Panc1 (cell line): ENCODE data around the gene CTDSP1. TPM values are rescaled to one million over a fixed set of nuclear protein-coding genes. Genes with fewer than 3 reads are reported as not detected.
A peak's percentile ranks its signal among the peaks of the same experiment; 100 is the strongest.

Source experiments
- ATAC-seq: fragments of 200-7000 bp; cut with Tn5 transposase; 2 replicates; pipeline ENCODE4 v1.9.1; 2020; ENCODE audit warnings: mild to moderate bottlenecking, moderate library complexity
- BruUV-seq: library from RNA; stranded (reverse); fragments of 400-500 nt; replicated peaks from 2 replicates; lab custom pipeline; 2021; lab: Mats Ljungman, UMichigan
- CTCF ChIA-PET: fragments of 300-600 bp; sonication (Branson Sonifier 250); formaldehyde crosslinking; loops from one replicate; lab custom pipeline; 2022; ENCODE audit warnings: antibody characterized with exemption; lab: Charles Lee
- POLR2A ChIA-PET: fragments of 300-600 bp; sonication (Branson Sonifier 250); formaldehyde crosslinking; loops from one replicate; lab custom pipeline; 2022; ENCODE audit warnings: antibody characterized with exemption; lab: Charles Lee
- DNase-seq: peaks from one replicate; pipeline ENCODE4 v3.0.0-alpha.2; 2010; ENCODE audit warnings: low read depth, low spot score
- H3K27ac ChIP-seq: 2 replicates; pipeline ENCODE4 v1.5.1; 2011; ENCODE audit warnings: mild to moderate bottlenecking, low read length, inconsistent platforms
- H3K27me3 ChIP-seq: fragments of 200-500 bp; sonication (Bioruptor generic); 2 replicates; pipeline ENCODE4 v1.6.0; 2014; ENCODE audit warnings: low read length, inconsistent platforms; ENCODE audit not compliant: control insufficient read depth, insufficient read depth
- H3K36me3 ChIP-seq: fragments of 200-500 bp; sonication (Bioruptor generic); 2 replicates; pipeline ENCODE4 v1.5.1; 2014; ENCODE audit warnings: inconsistent platforms, mild to moderate bottlenecking, low read length, moderate library complexity; ENCODE audit not compliant: control insufficient read depth, insufficient read depth
- H3K4me1 ChIP-seq: 2 replicates; pipeline ENCODE4 v1.5.1; 2011; ENCODE audit warnings: inconsistent platforms, mild to moderate bottlenecking, low read length, moderate library complexity; ENCODE audit not compliant: control insufficient read depth, insufficient read depth
- H3K4me3 ChIP-seq, 2 experiments: 2 replicates each; pipeline ENCODE4 v1.5.1; 2011 to 2012; ENCODE audit warnings: low read depth in 2 of 2, low read length in 2 of 2, mild to moderate bottlenecking in 2 of 2, inconsistent platforms in 1 of 2, moderate library complexity in 1 of 2
- H3K9me3 ChIP-seq: fragments of 200-500 bp; sonication (Bioruptor generic); 2 replicates; pipeline ENCODE4 v1.5.1; 2014; ENCODE audit warnings: low read depth, mild to moderate bottlenecking, inconsistent platforms, low read length, moderate library complexity; ENCODE audit not compliant: control insufficient read depth, insufficient read depth
- POLR2AphosphoS5 ChIP-seq: IDR thresholded peaks from 2 replicates; pipeline ENCODE4 v1.6.1; 2012; ENCODE audit warnings: mild to moderate bottlenecking, low read depth, low read length, moderate library complexity
- SIN3A ChIP-seq: IDR thresholded peaks from 2 replicates; pipeline ENCODE4 v1.6.1; 2012; ENCODE audit warnings: low read depth, mild to moderate bottlenecking, low read length, moderate library complexity, borderline replicate concordance; ENCODE audit not compliant: insufficient read depth
- TCF7L2 ChIP-seq: IDR thresholded peaks from 2 replicates; pipeline ENCODE4 v1.6.1; 2011; ENCODE audit warnings: mild to moderate bottlenecking, low read depth, low read length, inconsistent platforms
- in situ Hi-C: cut with HindIII; loops from 2 replicates; pipeline ENCODE4 v1.10.0; 2016; ENCODE audit warnings: low sequenced_read_pairs, low pct_unique_long_range_greater_than_20kb
- intact Hi-C: fragments of 100-400 bp; cut with micrococcal nuclease; formaldehyde crosslinking; loops from one replicate; pipeline ENCODE4 v1.10.0; 2022; ENCODE audit not compliant: unreplicated experiment
- total RNA-seq: library from RNA; stranded (reverse); gene quantifications from one replicate; pipeline ENCODE4 v1.2.1, GENCODE V29; 2021; ENCODE audit not compliant: unreplicated experiment
- TF ChIP-seq, protein P1 (sequence below), 2 experiments: IDR thresholded peaks; 2 replicates each; pipeline ENCODE4 v1.6.1; 2011 to 2012; ENCODE audit warnings: low read depth in 2 of 2, control low read depth in 1 of 2, low read length in 1 of 2, mild to moderate bottlenecking in 1 of 2, moderate library complexity in 1 of 2; ENCODE audit not compliant: insufficient read depth in 1 of 2
- TF ChIP-seq, protein P2 (sequence below): fragments of 450-650 bp; IDR thresholded peaks from 2 replicates; pipeline ENCODE4 v1.5.1; 2017; ENCODE audit warnings: mild to moderate bottlenecking

The CTDSP1 gene
- total RNA-seq, 1 experiment from 2014 or later = 128 TPM

DNA sequence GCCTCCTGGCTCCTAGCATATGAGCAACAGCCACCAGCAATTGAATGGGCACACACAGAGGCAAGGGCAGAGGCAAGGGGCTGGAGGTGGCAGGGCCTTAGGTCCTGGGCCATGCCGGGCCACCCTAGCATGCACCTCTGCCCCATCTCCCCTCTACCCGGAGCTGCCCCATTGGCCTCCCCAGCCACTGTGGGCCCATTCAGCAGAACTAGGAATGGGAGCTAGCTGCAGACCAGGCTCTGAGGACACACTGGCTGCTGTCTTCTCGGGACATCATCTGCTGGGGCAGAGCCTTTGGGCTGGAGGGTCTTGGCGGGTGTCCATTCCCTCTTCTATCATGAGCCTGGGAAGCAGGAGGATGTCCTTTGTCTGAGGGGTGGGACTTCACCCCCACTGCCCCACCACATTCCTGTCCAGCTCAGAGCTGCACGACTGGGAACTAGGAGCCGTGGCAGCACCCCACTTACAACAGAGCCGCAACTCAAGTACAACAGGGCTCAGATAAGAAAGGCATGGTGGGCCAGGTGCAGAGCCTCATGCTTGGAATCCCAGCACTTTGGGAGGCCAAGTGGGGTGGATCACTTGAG, 20.1 kb downstream of the CTDSP1 start:
- Histone ChIP-seq H3K27me3 (no peaks in the 10 kb centered on the region), H3K4me1 (no peaks in the 10 kb centered on the region), H3K27ac (no peak overlapping the region), H3K4me3 (no peak overlapping the region), H3K36me3 (no peaks in the 10 kb centered on the region), H3K9me3 (no peaks in the 10 kb centered on the region)
- no peak for TF ChIP-seq SIN3A
- intact Hi-C loops (no loop called here), in situ Hi-C loops (no loop called here)
- POLR2A ChIA-PET = no interaction called here
- CTCF ChIA-PET = no interaction called here
- no peak for DNase-seq
- no TSS peak for BruUV-seq
- ATAC-seq = peak; percentile 28; the same call in 1 of the 2 replicates

DNA sequence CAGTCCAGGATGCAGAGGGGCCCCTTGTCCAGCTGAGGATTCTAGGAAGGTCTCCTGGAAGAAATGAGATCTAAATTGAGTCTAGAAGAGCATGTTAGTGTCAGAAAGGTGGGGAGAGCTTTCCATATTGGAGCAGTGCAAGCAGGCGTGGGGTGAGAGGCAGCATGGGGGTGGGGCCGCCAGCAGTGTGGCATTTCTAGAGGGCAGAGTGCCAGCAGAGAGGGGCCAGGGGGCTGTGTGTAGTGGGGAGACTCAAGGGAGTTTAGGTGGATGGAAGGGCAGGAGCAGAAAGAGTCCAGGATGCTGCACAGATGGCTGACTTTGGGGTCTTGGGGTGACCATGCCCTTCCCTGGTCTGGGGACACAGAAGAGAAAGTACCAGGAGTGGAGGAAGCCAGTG, 21.4 kb downstream of the CTDSP1 start:
- BruUV-seq = no TSS peak
- H3K27me3 ChIP-seq = no peaks in the 10 kb centered on the region
- no peak for DNase-seq
- no peak overlapping the region for H3K27ac ChIP-seq
- intact Hi-C loops = no loop called here
- no peak overlapping the region for H3K4me3 ChIP-seq
- in situ Hi-C loops = no loop called here
- no peaks in the 10 kb centered on the region for H3K4me1 ChIP-seq
- no peaks in the 10 kb centered on the region for H3K36me3 ChIP-seq
- no peak for ATAC-seq
- no peaks in the 10 kb centered on the region for H3K9me3 ChIP-seq
- CTCF ChIA-PET = interaction anchor here (0.7 kb wide), 1 partner anchor 62 kb away, joined by 10 read pairs; no protein-coding TSS in a partner anchor
- POLR2A ChIA-PET = no interaction called here
- TF ChIP-seq, protein P1, sequence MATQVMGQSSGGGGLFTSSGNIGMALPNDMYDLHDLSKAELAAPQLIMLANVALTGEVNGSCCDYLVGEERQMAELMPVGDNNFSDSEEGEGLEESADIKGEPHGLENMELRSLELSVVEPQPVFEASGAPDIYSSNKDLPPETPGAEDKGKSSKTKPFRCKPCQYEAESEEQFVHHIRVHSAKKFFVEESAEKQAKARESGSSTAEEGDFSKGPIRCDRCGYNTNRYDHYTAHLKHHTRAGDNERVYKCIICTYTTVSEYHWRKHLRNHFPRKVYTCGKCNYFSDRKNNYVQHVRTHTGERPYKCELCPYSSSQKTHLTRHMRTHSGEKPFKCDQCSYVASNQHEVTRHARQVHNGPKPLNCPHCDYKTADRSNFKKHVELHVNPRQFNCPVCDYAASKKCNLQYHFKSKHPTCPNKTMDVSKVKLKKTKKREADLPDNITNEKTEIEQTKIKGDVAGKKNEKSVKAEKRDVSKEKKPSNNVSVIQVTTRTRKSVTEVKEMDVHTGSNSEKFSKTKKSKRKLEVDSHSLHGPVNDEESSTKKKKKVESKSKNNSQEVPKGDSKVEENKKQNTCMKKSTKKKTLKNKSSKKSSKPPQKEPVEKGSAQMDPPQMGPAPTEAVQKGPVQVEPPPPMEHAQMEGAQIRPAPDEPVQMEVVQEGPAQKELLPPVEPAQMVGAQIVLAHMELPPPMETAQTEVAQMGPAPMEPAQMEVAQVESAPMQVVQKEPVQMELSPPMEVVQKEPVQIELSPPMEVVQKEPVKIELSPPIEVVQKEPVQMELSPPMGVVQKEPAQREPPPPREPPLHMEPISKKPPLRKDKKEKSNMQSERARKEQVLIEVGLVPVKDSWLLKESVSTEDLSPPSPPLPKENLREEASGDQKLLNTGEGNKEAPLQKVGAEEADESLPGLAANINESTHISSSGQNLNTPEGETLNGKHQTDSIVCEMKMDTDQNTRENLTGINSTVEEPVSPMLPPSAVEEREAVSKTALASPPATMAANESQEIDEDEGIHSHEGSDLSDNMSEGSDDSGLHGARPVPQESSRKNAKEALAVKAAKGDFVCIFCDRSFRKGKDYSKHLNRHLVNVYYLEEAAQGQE (IDR thresholded peaks at IDR 0.05; ENCODE audit: insufficient read depth in 1 of 2, low read depth in 2 of 2, low read length in 1 of 2) = no peak
- TF ChIP-seq POLR2AphosphoS5 (no peak), SIN3A (no peak), TCF7L2 (no peak)
- TF ChIP-seq, protein P2, sequence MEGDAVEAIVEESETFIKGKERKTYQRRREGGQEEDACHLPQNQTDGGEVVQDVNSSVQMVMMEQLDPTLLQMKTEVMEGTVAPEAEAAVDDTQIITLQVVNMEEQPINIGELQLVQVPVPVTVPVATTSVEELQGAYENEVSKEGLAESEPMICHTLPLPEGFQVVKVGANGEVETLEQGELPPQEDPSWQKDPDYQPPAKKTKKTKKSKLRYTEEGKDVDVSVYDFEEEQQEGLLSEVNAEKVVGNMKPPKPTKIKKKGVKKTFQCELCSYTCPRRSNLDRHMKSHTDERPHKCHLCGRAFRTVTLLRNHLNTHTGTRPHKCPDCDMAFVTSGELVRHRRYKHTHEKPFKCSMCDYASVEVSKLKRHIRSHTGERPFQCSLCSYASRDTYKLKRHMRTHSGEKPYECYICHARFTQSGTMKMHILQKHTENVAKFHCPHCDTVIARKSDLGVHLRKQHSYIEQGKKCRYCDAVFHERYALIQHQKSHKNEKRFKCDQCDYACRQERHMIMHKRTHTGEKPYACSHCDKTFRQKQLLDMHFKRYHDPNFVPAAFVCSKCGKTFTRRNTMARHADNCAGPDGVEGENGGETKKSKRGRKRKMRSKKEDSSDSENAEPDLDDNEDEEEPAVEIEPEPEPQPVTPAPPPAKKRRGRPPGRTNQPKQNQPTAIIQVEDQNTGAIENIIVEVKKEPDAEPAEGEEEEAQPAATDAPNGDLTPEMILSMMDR = no peak

DNA sequence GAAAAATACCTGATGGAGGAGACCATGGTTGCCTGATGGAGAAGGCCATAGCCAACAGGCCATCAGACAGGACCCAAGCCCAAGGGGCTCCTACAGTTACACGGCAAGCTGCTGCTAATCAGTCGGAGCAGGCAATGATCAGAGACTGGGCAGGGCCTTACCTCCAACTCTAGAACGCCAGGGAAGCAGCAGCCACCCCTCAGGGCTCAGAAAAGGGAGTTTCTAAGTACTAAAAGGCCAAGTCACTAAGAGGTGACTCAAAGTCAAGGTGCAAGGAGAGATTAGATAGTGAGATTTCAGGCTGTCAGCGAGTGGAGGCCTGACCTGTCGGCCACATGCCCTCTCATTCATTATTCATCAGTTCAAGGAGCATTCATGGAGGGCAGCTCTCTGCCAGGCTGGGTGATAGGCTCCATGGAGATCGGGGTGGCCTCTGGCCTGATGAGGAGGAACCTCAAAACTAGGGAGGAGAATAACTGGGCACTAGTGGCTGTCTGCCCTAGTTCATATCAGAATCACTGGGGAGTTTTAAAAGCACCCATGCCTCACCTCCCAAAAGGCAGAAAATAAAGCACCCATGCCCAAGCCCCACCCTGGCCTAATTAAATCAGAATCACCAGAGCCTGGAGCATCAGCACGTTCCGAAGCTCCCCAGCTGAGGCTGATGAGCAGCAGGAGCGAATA, 22.9 kb downstream of the CTDSP1 start:
- no peak overlapping the region for H3K27ac ChIP-seq
- H3K4me1 ChIP-seq = no peaks in the 10 kb centered on the region
- no peaks in the 10 kb centered on the region for H3K36me3 ChIP-seq
- no peaks in the 10 kb centered on the region for H3K9me3 ChIP-seq
- DNase-seq (no peak), ATAC-seq (no peak)
- POLR2A ChIA-PET = no interaction called here
- BruUV-seq = no TSS peak
- in situ Hi-C loops (no loop called here), intact Hi-C loops (no loop called here)
- CTCF ChIA-PET = no interaction called here
- no peaks in the 10 kb centered on the region for H3K27me3 ChIP-seq
- H3K4me3 ChIP-seq = no peak overlapping the region
- TF ChIP-seq, protein P1 (IDR thresholded peaks at IDR 0.05; ENCODE audit: insufficient read depth in 1 of 2, low read depth in 2 of 2, low read length in 1 of 2) = no peak
- TF ChIP-seq, protein P2 = no peak
- no peak for TF ChIP-seq SIN3A
- no peak for TF ChIP-seq POLR2AphosphoS5
- TF ChIP-seq TCF7L2 = no peak
